ENCODE results near the gene DRC1.

GRCh38 chr2:26480566-26481423, 79.1 kb downstream of the DRC1 start:
- TF ChIP-seq CTCF (IDR thresholded peaks at IDR 0.05; ENCODE audit: insufficient read depth, low read length) (no peak), POLR2AphosphoS5 (IDR thresholded peaks at IDR 0.05; ENCODE audit: low read depth) (no peak)

Data from HL-60 (cell line).